GM21515 (cell line): ENCODE measurements around the gene ATXN1.

Experiments
- ATAC-seq: cut with Tn5 transposase; IDR thresholded peaks from one replicate; pipeline ENCODE4 v1.9.1; 2021; ENCODE audit not compliant: unreplicated experiment

The ATXN1 gene

GRCh38 chr6:16487996-16488674, 273.1 kb downstream of the ATXN1 start:
- ATAC-seq, result no peak

- ATAC-seq, result no peak
These were observed 274.6 kb downstream of the ATXN1 start for GRCh38 chr6:16486661-16487060.

GRCh38 chr6:16483315-16483875, 277.9 kb downstream of the ATXN1 start:
- ATAC-seq, result no peak

- ATAC-seq, result no peak
These were observed 278.5 kb downstream of the ATXN1 start for GRCh38 chr6:16482702-16483314.

- ATAC-seq, result no peak
These were observed 279.4 kb downstream of the ATXN1 start for GRCh38 chr6:16481697-16482399.

GRCh38 chr6:16480763-16481560, 280.3 kb downstream of the ATXN1 start:
- no peak for ATAC-seq

GRCh38 chr6:16477367-16478149, 283.7 kb downstream of the ATXN1 start:
- no peak for ATAC-seq

- ATAC-seq, result no peak
These were observed 284.4 kb downstream of the ATXN1 start for GRCh38 chr6:16476861-16477260.

- no peak for ATAC-seq
These were observed 285.8 kb downstream of the ATXN1 start for GRCh38 chr6:16475494-16475781.

GRCh38 chr6:16474772-16475493, 286.3 kb downstream of the ATXN1 start:
- ATAC-seq, result no peak

GRCh38 chr6:16473908-16474771, 287.1 kb downstream of the ATXN1 start:
- ATAC-seq, result no peak

- peak; percentile 47 for ATAC-seq
These were observed 287.9 kb downstream of the ATXN1 start for GRCh38 chr6:16473184-16473907.

GRCh38 chr6:16472349-16473069, 288.8 kb downstream of the ATXN1 start:
- ATAC-seq, result no peak

- no peak for ATAC-seq
These were observed 289.4 kb downstream of the ATXN1 start for GRCh38 chr6:16471910-16472297.

GRCh38 chr6:16471222-16471909, 289.9 kb downstream of the ATXN1 start:
- peak; percentile 34 for ATAC-seq

- ATAC-seq, result no peak
These were observed 290.6 kb downstream of the ATXN1 start for GRCh38 chr6:16470502-16471221.
